Anterior cingulate cortex (tissue), 58 donors: ENCODE measurements around the gene NCAPD2.
A peak's percentile ranks its signal among the peaks of the same experiment; 100 is the strongest.

Source experiments
- DNase-seq, 58 donors: peaks; one replicate each; lab custom pipeline; 2025; lab: John Stamatoyannopoulos, UW

The NCAPD2 gene

GRCh38 chr12:6493497-6494257 is at the start of gene NCAPD2:
TSS of gene NCAPD2 (plus strand) at chr12:6494102. CDS start at chr12:6495099, 997 bp downstream.
- peak; percentile 38 to 97 (median 94) for DNase-seq

- DNase-seq, result no peak
These were observed 48.9 kb upstream of the NCAPD2 start, which contains the start of gene CD27 for GRCh38 chr12:6444704-6445688. TSS of gene CD27 (plus strand) at chr12:6444955. CDS start at chr12:6445096, 141 bp downstream.

- peak in 2 of 58 donors; percentile 6 to 41 for DNase-seq
These were observed 43.6 kb upstream of the NCAPD2 start for GRCh38 chr12:6450091-6450868.

- DNase-seq, result peak in 17 of 58 donors; percentile 30 to 85 (median 66)
These were observed 43.0 kb upstream of the NCAPD2 start for GRCh38 chr12:6450869-6451347.

- peak; percentile 59 to 92 (median 86) for DNase-seq
These were observed 42.3 kb upstream of the NCAPD2 start, which contains the start of gene TAPBPL for GRCh38 chr12:6451348-6452244. TSS of gene TAPBPL (plus strand) at chr12:6452042. CDS start at chr12:6452249, 207 bp downstream.

- DNase-seq, result peak in 29 of 58 donors; percentile 16 to 76 (median 55)
These were observed 41.5 kb upstream of the NCAPD2 start for GRCh38 chr12:6452245-6452943.

GRCh38 chr12:6452944-6453630 is 40.8 kb upstream of the NCAPD2 start:
- DNase-seq, result peak in 1 of 58 donors; percentile 7

GRCh38 chr12:6457220-6457945 is 36.5 kb upstream of the NCAPD2 start:
- DNase-seq, result no peak

GRCh38 chr12:6458281-6459003 is 35.5 kb upstream of the NCAPD2 start:
- DNase-seq, result no peak

GRCh38 chr12:6459004-6459337 is 34.9 kb upstream of the NCAPD2 start:
- no peak for DNase-seq

GRCh38 chr12:6460751-6461371 is 33.0 kb upstream of the NCAPD2 start:
- DNase-seq, result no peak

- DNase-seq, result peak in 39 of 58 donors; percentile 1 to 63 (median 32)
These were observed 32.3 kb upstream of the NCAPD2 start for GRCh38 chr12:6461401-6462233.

GRCh38 chr12:6462234-6462995 is 31.5 kb upstream of the NCAPD2 start:
- no peak for DNase-seq

GRCh38 chr12:6463216-6463615 is 30.7 kb upstream of the NCAPD2 start:
- no peak for DNase-seq
